HepG2 (cell line): ENCODE measurements around the gene SETD1B. TPM values are rescaled to one million over a fixed set of nuclear protein-coding genes. Genes with fewer than 3 reads are reported as not detected.

ENCODE experiments used
- CERS6 ChIP-seq: sonication (generic); formaldehyde crosslinking; IDR thresholded peaks from 2 replicates; pipeline ENCODE4 v1.5.0; 2020; ENCODE audit warnings: missing genetic modification reagents
- CHD4 ChIP-seq: fragments of 200-600 bp; sonication (generic); IDR thresholded peaks from 2 replicates; pipeline ENCODE4 v1.7.0; 2017; ENCODE audit warnings: mild to moderate bottlenecking, low read length, borderline replicate concordance
- KAT2B ChIP-seq: fragments of 150-350 bp; IDR thresholded peaks from 2 replicates; pipeline ENCODE4 v1.6.1; 2014; ENCODE audit warnings: low read depth, low read length, borderline replicate concordance
- KDM5A ChIP-seq: fragments of 200-600 bp; sonication (generic); IDR thresholded peaks from 2 replicates; pipeline ENCODE4 v1.7.0; 2018; ENCODE audit warnings: antibody characterized with exemption, mild to moderate bottlenecking, low read length, borderline replicate concordance
- PRMT3 ChIP-seq: sonication (generic); formaldehyde crosslinking; IDR thresholded peaks from 2 replicates; pipeline ENCODE4 v1.8.1; 2022; ENCODE audit warnings: low read depth, mild to moderate bottlenecking, moderate library complexity, missing genetic modification reagents, borderline replicate concordance
- PTBP1 ChIP-seq: fragments of 200-400 bp; formaldehyde crosslinking; IDR thresholded peaks from 2 replicates; pipeline ENCODE4 v1.6.1; 2018; ENCODE audit warnings: low read length, low read depth; ENCODE audit not compliant: poor library complexity, severe bottlenecking
- RAD21 ChIP-seq: fragments of 450-650 bp; formaldehyde crosslinking; IDR thresholded peaks from 2 replicates; pipeline ENCODE4 v1.5.0; 2020; ENCODE audit warnings: mild to moderate bottlenecking
- RAD51 ChIP-seq: fragments of 450-650 bp; IDR thresholded peaks from 2 replicates; pipeline ENCODE4 v1.6.1; 2016; ENCODE audit warnings: borderline replicate concordance
- RCOR2 ChIP-seq: IDR thresholded peaks from 2 replicates; pipeline ENCODE4 v1.6.1; 2016; ENCODE audit warnings: missing biosample characterization, missing genetic modification reagents
- SIX4 ChIP-seq: sonication (generic); formaldehyde crosslinking; IDR thresholded peaks from 2 replicates; pipeline ENCODE4 v1.4.0; 2020; ENCODE audit warnings: missing genetic modification reagents
- TEAD3 ChIP-seq: optimal IDR thresholded peaks from 2 replicates; pipeline ENCODE3; 2016; ENCODE audit warnings: borderline replicate concordance
- UBTF ChIP-seq: sonication (generic); formaldehyde crosslinking; IDR thresholded peaks from 2 replicates; pipeline ENCODE4 v1.4.0; 2020; ENCODE audit warnings: mild to moderate bottlenecking, missing genetic modification reagents
- ZBTB42 ChIP-seq: sonication (generic); formaldehyde crosslinking; IDR thresholded peaks from 2 replicates; pipeline ENCODE4 v1.5.0; 2020; ENCODE audit warnings: mild to moderate bottlenecking, missing genetic modification reagents
- ZNF260 ChIP-seq: sonication (generic); formaldehyde crosslinking; IDR thresholded peaks from 2 replicates; pipeline ENCODE4 v1.4.0; 2020; ENCODE audit warnings: missing genetic modification reagents, low read depth, mild to moderate bottlenecking, borderline replicate concordance
- ZNF337 ChIP-seq: sonication (generic); formaldehyde crosslinking; IDR thresholded peaks from 2 replicates; pipeline ENCODE4 v1.5.1; 2020; ENCODE audit warnings: missing genetic modification reagents, low read depth, mild to moderate bottlenecking, borderline replicate concordance
- ZNF580 ChIP-seq: IDR thresholded peaks from 2 replicates; pipeline ENCODE4 v1.6.1; 2016; ENCODE audit warnings: low read depth, borderline replicate concordance
- ZNF598 ChIP-seq: sonication (generic); formaldehyde crosslinking; IDR thresholded peaks from 2 replicates; pipeline ENCODE4 v1.5.1; 2020; ENCODE audit warnings: mild to moderate bottlenecking, missing genetic modification reagents, borderline replicate concordance
- ZNF724P ChIP-seq: sonication (generic); formaldehyde crosslinking; IDR thresholded peaks from 2 replicates; pipeline ENCODE4 v1.8.0; 2022; ENCODE audit warnings: missing genetic modification reagents, borderline replicate concordance
- ZNF781 ChIP-seq: sonication (generic); formaldehyde crosslinking; IDR thresholded peaks from 2 replicates; pipeline ENCODE4 v1.5.1; 2020; ENCODE audit warnings: borderline replicate concordance, mild to moderate bottlenecking, missing genetic modification reagents; ENCODE audit errors: not compliant biosample characterization
- ZNF782 ChIP-seq: sonication (generic); formaldehyde crosslinking; IDR thresholded peaks from 2 replicates; pipeline ENCODE4 v1.4.0; 2020; ENCODE audit warnings: missing genetic modification reagents, mild to moderate bottlenecking, borderline replicate concordance
- polyA plus RNA-seq, 8 experiments: library from polyadenylated mRNA; depleted of rRNA in 3 of 8; stranded (reverse) in 7 of 8; unstranded in 1 of 8; fragments of >200 nt; fragmentation: Illumina TruSeq in 4 of 8; extraction: Trizol in 4 of 8; gene quantifications; 2 replicates each; pipeline versions ENCODE4 v1.2.1 to v1.2.3, GENCODE V29; 2011 to 2016; ENCODE audit warnings: low read depth in 4 of 8, missing spikeins in 1 of 8, mixed read lengths in 1 of 8; ENCODE audit not compliant: insufficient read depth in 1 of 8
- total RNA-seq, 5 experiments: library from RNA; depleted of rRNA; stranded (reverse); fragments of >200 nt; fragmentation: Illumina TruSeq; extraction: Trizol; gene quantifications; 2 replicates each; pipeline ENCODE4 v1.2.3, GENCODE V29; 2016; ENCODE audit warnings: low read depth in 1 of 5
- TF ChIP-seq, protein P1 (sequence below): sonication (generic); formaldehyde crosslinking; IDR thresholded peaks from 2 replicates; pipeline ENCODE4 v1.4.0; 2020; ENCODE audit warnings: missing genetic modification reagents
- TF ChIP-seq, protein P2 (sequence below): sonication (generic); formaldehyde crosslinking; IDR thresholded peaks from 2 replicates; pipeline ENCODE4 v1.5.0; 2020; ENCODE audit warnings: missing genetic modification reagents

The SETD1B gene
- total and polyA plus RNA-seq, 2 of the 13 experiments (the other 11 are each of a cell fraction or from before 2014, with no cell fraction given): 1.1 to 1.4 TPM

DNA sequence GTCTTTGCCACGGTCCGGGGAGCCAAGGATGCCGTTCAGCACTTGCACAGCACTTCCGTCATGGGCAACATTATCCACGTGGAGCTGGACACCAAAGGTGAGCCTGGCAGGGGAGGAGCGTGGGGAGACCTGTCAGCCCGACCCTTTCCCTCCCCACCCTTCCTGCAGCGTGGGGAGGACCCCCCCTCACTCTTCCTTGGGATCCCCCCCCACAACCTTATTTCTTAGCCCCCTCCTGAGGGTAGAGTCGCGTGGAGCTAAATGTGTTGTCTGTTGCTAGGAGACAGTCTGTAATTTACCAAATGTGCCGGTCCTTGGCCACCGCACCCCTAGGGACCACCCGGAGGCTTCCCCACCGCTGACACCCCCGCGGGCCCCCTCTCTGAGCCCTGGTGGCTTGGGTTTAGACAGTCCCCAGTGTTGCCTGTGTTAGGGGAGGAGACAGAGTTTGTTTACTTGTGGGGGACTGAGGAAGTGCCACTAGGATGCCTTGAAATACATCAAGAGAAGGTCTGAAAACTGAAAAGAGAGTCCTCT lies 2.3 kb downstream of the SETD1B start (continued):
- TF ChIP-seq RAD21 (CRISPR knock-in tag): no peak
- no peak for TF ChIP-seq ZBTB42 (CRISPR knock-in tag)
- TF ChIP-seq RCOR2 (CRISPR knock-in tag): no peak
- TF ChIP-seq UBTF (CRISPR knock-in tag): 0 out of 2 replicates have a peak, but pooled peaks have one; percentile 10
- TF ChIP-seq ZNF598: no peak
- no peak for TF ChIP-seq ZNF580 (CRISPR knock-in tag)
- TF ChIP-seq ZNF781: peak; percentile 12
- TF ChIP-seq CERS6: no peak
- no peak for TF ChIP-seq ZNF782 (CRISPR knock-in tag)
- no peak for TF ChIP-seq ZNF724P
- no peak for TF ChIP-seq KAT2B
- TF ChIP-seq SIX4: no peak
- no peak for TF ChIP-seq PTBP1
- TF ChIP-seq RAD51: no peak
- TF ChIP-seq CHD4: no peak
- TF ChIP-seq TEAD3 (CRISPR knock-in tag): no peak
- no peak for TF ChIP-seq KDM5A
- TF ChIP-seq ZNF337 (CRISPR knock-in tag): no peak
- TF ChIP-seq PRMT3 (CRISPR knock-in tag): no peak
- TF ChIP-seq, protein P1, sequence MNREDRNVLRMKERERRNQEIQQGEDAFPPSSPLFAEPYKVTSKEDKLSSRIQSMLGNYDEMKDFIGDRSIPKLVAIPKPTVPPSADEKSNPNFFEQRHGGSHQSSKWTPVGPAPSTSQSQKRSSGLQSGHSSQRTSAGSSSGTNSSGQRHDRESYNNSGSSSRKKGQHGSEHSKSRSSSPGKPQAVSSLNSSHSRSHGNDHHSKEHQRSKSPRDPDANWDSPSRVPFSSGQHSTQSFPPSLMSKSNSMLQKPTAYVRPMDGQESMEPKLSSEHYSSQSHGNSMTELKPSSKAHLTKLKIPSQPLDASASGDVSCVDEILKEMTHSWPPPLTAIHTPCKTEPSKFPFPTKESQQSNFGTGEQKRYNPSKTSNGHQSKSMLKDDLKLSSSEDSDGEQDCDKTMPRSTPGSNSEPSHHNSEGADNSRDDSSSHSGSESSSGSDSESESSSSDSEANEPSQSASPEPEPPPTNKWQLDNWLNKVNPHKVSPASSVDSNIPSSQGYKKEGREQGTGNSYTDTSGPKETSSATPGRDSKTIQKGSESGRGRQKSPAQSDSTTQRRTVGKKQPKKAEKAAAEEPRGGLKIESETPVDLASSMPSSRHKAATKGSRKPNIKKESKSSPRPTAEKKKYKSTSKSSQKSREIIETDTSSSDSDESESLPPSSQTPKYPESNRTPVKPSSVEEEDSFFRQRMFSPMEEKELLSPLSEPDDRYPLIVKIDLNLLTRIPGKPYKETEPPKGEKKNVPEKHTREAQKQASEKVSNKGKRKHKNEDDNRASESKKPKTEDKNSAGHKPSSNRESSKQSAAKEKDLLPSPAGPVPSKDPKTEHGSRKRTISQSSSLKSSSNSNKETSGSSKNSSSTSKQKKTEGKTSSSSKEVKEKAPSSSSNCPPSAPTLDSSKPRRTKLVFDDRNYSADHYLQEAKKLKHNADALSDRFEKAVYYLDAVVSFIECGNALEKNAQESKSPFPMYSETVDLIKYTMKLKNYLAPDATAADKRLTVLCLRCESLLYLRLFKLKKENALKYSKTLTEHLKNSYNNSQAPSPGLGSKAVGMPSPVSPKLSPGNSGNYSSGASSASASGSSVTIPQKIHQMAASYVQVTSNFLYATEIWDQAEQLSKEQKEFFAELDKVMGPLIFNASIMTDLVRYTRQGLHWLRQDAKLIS (CRISPR knock-in tag): no peak
- TF ChIP-seq, protein P2, sequence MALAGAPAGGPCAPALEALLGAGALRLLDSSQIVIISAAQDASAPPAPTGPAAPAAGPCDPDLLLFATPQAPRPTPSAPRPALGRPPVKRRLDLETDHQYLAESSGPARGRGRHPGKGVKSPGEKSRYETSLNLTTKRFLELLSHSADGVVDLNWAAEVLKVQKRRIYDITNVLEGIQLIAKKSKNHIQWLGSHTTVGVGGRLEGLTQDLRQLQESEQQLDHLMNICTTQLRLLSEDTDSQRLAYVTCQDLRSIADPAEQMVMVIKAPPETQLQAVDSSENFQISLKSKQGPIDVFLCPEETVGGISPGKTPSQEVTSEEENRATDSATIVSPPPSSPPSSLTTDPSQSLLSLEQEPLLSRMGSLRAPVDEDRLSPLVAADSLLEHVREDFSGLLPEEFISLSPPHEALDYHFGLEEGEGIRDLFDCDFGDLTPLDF (CRISPR knock-in tag): no peak
- no peak for TF ChIP-seq ZNF260 (CRISPR knock-in tag)
